GM12878 (cell line): ENCODE measurements around the gene NKIRAS1. TPM values are rescaled to one million over a fixed set of nuclear protein-coding genes. Genes with fewer than 3 reads are reported as not detected.

Experiments used
- CHD1 ChIP-seq: IDR thresholded peaks from 2 replicates; pipeline ENCODE4 v1.6.1; 2012; ENCODE audit warnings: low read depth, low read length, improper control_type of control experiment
- CHD2 ChIP-seq: IDR thresholded peaks from 2 replicates; pipeline ENCODE4 v1.6.1; 2011; ENCODE audit warnings: low read depth, low read length, improper control_type of control experiment, borderline replicate concordance
- CREM ChIP-seq: IDR thresholded peaks from 2 replicates; pipeline ENCODE4 v1.6.1; 2014; ENCODE audit warnings: antibody characterized with exemption, low read depth
- EP300 ChIP-seq, 2 experiments: fragments of 150-350 bp in 1 of 2; IDR thresholded peaks; 2 replicates each; pipeline ENCODE4 v1.6.1; 2011 to 2012; ENCODE audit warnings: low read depth in 2 of 2, low read length in 2 of 2, borderline replicate concordance in 1 of 2, improper control_type of control experiment in 1 of 2, inconsistent platforms in 1 of 2; ENCODE audit not compliant: control insufficient read depth in 1 of 2
- HDGF ChIP-seq: fragments of 450-650 bp; IDR thresholded peaks from 2 replicates; pipeline ENCODE4 v1.6.1; 2016; ENCODE audit warnings: antibody characterized with exemption
- IRF4 ChIP-seq: IDR thresholded peaks from 2 replicates; pipeline ENCODE4 v1.6.1; 2011; ENCODE audit warnings: low read depth, low read length
- MAX ChIP-seq: IDR thresholded peaks from 2 replicates; pipeline ENCODE4 v1.6.1; 2012; ENCODE audit warnings: low read depth, low read length, improper control_type of control experiment
- MTA2 ChIP-seq: fragments of 450-650 bp; IDR thresholded peaks from 2 replicates; pipeline ENCODE4 v1.6.1; 2016; ENCODE audit warnings: low read depth, mild to moderate bottlenecking, moderate library complexity
- MTA3 ChIP-seq: IDR thresholded peaks from 2 replicates; pipeline ENCODE4 v1.6.1; 2012; ENCODE audit warnings: low read length, inconsistent platforms, borderline replicate concordance
- MYB ChIP-seq: fragments of 150-350 bp; IDR thresholded peaks from 2 replicates; pipeline ENCODE4 v1.6.1; 2014; ENCODE audit warnings: mild to moderate bottlenecking, low read depth, low read length, borderline replicate concordance
- POLR2AphosphoS5 ChIP-seq: IDR thresholded peaks from 2 replicates; pipeline ENCODE4 v1.6.1; 2011; ENCODE audit warnings: mild to moderate bottlenecking, low read length, inconsistent platforms
- RELA ChIP-seq: fragments of 450-650 bp; IDR thresholded peaks from 2 replicates; pipeline ENCODE4 v1.8.0; 2014; ENCODE audit warnings: borderline replicate concordance; ENCODE audit not compliant: partially characterized antibody
- SREBF2 ChIP-seq: IDR thresholded peaks from 2 replicates; pipeline ENCODE4 v1.6.1; 2012; ENCODE audit warnings: mild to moderate bottlenecking, low read length
- STAT1 ChIP-seq: fragments of 450-650 bp; conservative IDR thresholded peaks from 2 replicates; pipeline ENCODE4 v1.6.1; 2014; ENCODE audit warnings: antibody characterized with exemption, mild to moderate bottlenecking
- WRNIP1 ChIP-seq: IDR thresholded peaks from 2 replicates; pipeline ENCODE4 v1.6.1; 2011; ENCODE audit warnings: low read depth, low read length, improper control_type of control experiment, borderline replicate concordance
- ZBTB11 ChIP-seq: fragments of 450-650 bp; formaldehyde crosslinking; IDR thresholded peaks from 2 replicates; pipeline ENCODE4 v1.5.0; 2022; ENCODE audit warnings: mild to moderate bottlenecking, missing genetic modification characterization
- ZNF274 ChIP-seq: IDR thresholded peaks from one replicate; pipeline ENCODE4 v1.8.0; 2011; ENCODE audit not compliant: insufficient read length, insufficient read depth
- ZNF384 ChIP-seq: IDR thresholded peaks from 2 replicates; pipeline ENCODE4 v1.6.1; 2012; ENCODE audit warnings: low read depth, mild to moderate bottlenecking, low read length, improper control_type of control experiment, borderline replicate concordance
- polyA plus RNA-seq, 11 experiments: library from polyadenylated mRNA; depleted of rRNA in 4 of 11; unstranded in 6 of 11; stranded (reverse) in 5 of 11; fragments of >200 nt; fragmentation: Nextera tagmentation in 4 of 11; fragmentation: Illumina TruSeq in 1 of 11; extraction: Ambion mirVana in 4 of 11; extraction: Trizol in 1 of 11; gene quantifications; 1 replicate in 1 of 11; 2 replicates in 10 of 11; pipeline versions ENCODE4 v1.2.1 to v1.2.3, GENCODE V29; 2011 to 2016; ENCODE audit warnings: inconsistent platforms in 2 of 11, missing spikeins in 2 of 11, low read depth in 1 of 11
- total RNA-seq, 4 experiments: library from RNA; depleted of rRNA in 3 of 4; stranded (reverse); fragments of >200 nt in 3 of 4; fragmentation: Illumina TruSeq in 1 of 4; extraction: Trizol in 1 of 4; gene quantifications; 2 replicates each; pipeline versions ENCODE4 v1.2.1 to v1.2.3, GENCODE V29; 2013 to 2021
- TF ChIP-seq, protein P1 (sequence below): fragments of 450-650 bp; conservative IDR thresholded peaks from 2 replicates; pipeline ENCODE4 v1.6.1; 2017; ENCODE audit warnings: mild to moderate bottlenecking, moderate library complexity

Gene NKIRAS1
- total and polyA plus RNA-seq, 10 of the 15 experiments (the other 5 are each of a cell fraction or from before 2014, with no cell fraction given), result 7.1 to 17.9 (median 10.9) TPM

DNA sequence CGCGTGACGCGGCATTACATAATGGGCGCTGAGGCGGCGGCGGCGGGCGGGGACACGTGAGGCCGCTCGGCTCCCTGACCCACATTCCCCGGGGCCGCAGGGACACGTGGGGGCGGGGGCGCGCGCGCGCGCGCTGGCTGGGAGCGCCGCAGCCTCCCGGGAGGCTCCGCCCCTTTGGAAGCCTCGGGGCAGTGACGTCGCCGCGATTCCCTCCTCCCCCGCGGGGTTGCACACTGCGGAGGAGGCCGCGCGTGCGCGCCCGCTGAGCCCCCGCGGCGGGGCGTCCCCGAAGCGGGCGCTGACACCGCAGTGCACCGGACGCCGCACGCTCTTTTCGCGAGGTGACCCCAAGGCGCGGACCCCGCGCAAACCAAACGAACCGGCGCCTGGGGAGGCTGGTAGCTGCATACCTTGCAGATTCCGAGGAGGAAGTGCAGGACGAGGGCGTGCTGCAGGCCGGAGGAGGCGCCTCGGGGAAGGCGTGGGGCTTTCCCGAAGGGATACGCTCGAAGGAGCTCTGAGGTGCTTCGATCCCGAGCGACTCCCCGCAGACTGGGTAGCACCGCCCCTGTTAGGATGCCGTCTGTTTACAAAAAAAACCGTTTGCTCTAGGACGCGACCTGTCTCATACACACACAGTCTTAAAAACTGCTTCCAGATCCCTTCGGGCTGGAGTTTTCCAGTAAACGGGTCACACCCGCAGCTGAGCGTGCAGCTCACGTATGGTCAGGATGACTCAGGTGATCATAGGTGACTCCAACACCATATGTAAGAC lies 29.3 kb upstream of the NKIRAS1 start (continued):
- TF ChIP-seq, protein P1, sequence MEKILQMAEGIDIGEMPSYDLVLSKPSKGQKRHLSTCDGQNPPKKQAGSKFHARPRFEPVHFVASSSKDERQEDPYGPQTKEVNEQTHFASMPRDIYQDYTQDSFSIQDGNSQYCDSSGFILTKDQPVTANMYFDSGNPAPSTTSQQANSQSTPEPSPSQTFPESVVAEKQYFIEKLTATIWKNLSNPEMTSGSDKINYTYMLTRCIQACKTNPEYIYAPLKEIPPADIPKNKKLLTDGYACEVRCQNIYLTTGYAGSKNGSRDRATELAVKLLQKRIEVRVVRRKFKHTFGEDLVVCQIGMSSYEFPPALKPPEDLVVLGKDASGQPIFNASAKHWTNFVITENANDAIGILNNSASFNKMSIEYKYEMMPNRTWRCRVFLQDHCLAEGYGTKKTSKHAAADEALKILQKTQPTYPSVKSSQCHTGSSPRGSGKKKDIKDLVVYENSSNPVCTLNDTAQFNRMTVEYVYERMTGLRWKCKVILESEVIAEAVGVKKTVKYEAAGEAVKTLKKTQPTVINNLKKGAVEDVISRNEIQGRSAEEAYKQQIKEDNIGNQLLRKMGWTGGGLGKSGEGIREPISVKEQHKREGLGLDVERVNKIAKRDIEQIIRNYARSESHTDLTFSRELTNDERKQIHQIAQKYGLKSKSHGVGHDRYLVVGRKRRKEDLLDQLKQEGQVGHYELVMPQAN, result peak; percentile 71
- TF ChIP-seq MTA3, result no peak
- TF ChIP-seq RELA, result peak; percentile 63
- peak; percentile 43; the same call in 1 of the 2 replicates for TF ChIP-seq CHD2
- 0 out of 2 replicates have a peak, but pooled peaks have one; percentile 74 for TF ChIP-seq CHD1
- TF ChIP-seq MAX, result no peak; the same call in 1 of the 2 replicates
- peak; percentile 31; the same call in 1 of the 2 replicates for TF ChIP-seq MTA2
- no peak for TF ChIP-seq HDGF
- peak in 1 of 2 experiments; percentile 39; a peak in 1 of 4 replicates for TF ChIP-seq EP300 (IDR thresholded peaks at IDR 0.05; ENCODE audit: borderline replicate concordance in 1 of 2, control insufficient read depth in 1 of 2, low read depth in 2 of 2, low read length in 2 of 2)
- no peak for TF ChIP-seq ZNF274
- TF ChIP-seq CREM, result peak; percentile 80
- no peak for TF ChIP-seq IRF4
- TF ChIP-seq ZBTB11 (CRISPR knock-in tag), result no peak
- no peak for TF ChIP-seq SREBF2
- TF ChIP-seq STAT1, result 0 out of 2 replicates have a peak, but pooled peaks have one; percentile 64
- no peak for TF ChIP-seq WRNIP1
- peak; percentile 60 for TF ChIP-seq POLR2AphosphoS5
- TF ChIP-seq MYB, result no peak
- no peak; the same call in 1 of the 2 replicates for TF ChIP-seq ZNF384
